Measurements from ENCODE around the gene BEND2.

GRCh38 chrX:18174209-18174608 lies 46.5 kb downstream of the BEND2 start:
- TF ChIP-seq, protein P1, sequence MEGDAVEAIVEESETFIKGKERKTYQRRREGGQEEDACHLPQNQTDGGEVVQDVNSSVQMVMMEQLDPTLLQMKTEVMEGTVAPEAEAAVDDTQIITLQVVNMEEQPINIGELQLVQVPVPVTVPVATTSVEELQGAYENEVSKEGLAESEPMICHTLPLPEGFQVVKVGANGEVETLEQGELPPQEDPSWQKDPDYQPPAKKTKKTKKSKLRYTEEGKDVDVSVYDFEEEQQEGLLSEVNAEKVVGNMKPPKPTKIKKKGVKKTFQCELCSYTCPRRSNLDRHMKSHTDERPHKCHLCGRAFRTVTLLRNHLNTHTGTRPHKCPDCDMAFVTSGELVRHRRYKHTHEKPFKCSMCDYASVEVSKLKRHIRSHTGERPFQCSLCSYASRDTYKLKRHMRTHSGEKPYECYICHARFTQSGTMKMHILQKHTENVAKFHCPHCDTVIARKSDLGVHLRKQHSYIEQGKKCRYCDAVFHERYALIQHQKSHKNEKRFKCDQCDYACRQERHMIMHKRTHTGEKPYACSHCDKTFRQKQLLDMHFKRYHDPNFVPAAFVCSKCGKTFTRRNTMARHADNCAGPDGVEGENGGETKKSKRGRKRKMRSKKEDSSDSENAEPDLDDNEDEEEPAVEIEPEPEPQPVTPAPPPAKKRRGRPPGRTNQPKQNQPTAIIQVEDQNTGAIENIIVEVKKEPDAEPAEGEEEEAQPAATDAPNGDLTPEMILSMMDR (IDR thresholded peaks at IDR 0.05; ENCODE audit: low read depth, low read length, missing input control), result no peak
- TF ChIP-seq TAF1 (conservative IDR thresholded peaks at IDR 0.05) (no peak), EGR1 (IDR thresholded peaks at IDR 0.05; ENCODE audit: low read depth in 2 of 2) (no peak), YY1 (IDR thresholded peaks at IDR 0.05) (no peak), REST (IDR thresholded peaks at IDR 0.05) (no peak), ZBTB33 (IDR thresholded peaks at IDR 0.05) (no peak), MAX (IDR thresholded peaks at IDR 0.05) (no peak), GABPA (IDR thresholded peaks at IDR 0.05 in 1 of 2, conservative IDR thresholded peaks at IDR 0.05 in 1 of 2) (no peak), RAD21 (IDR thresholded peaks at IDR 0.05) (no peak)
